Ovary (tissue), 9 donors: ENCODE data around the gene KLC1. TPM values are rescaled to one million over a fixed set of nuclear protein-coding genes. Genes with fewer than 3 reads are reported as not detected.

ENCODE experiments used
- DNase-seq, 5 donors: peaks; one replicate each; pipeline ENCODE4 v3.0.0-alpha.2; 2019 to 2020
- H3K27ac ChIP-seq, 2 donors: fragments of 200-600 bp; one replicate each; pipeline versions ENCODE4 v1.5.1 to v1.8.0; 2019 to 2022
- H3K27me3 ChIP-seq: fragments of 200-600 bp; one replicate; pipeline ENCODE4 v1.8.0; 2022
- H3K36me3 ChIP-seq: fragments of 200-600 bp; sonication (generic); one replicate; pipeline ENCODE4 v1.5.1; 2019
- H3K4me1 ChIP-seq: one replicate; pipeline ENCODE4 v1.8.1; 2013; ENCODE audit warnings: mild to moderate bottlenecking, moderate library complexity; ENCODE audit not compliant: insufficient read depth
- H3K4me3 ChIP-seq: fragments of 200-600 bp; sonication (generic); one replicate; pipeline ENCODE4 v1.5.1; 2017
- H3K9me3 ChIP-seq, 2 donors: fragments of 200-600 bp in 1 of 2; sonication (generic) in 1 of 2; one replicate each; pipeline versions ENCODE4 v1.5.1 to v1.8.1; 2013 to 2019; ENCODE audit warnings: mild to moderate bottlenecking in 1 of 2, moderate library complexity in 1 of 2
- CTCF ChIP-seq, 3 donors: fragments of 450-650 bp in 2 of 3; fragments of 200-600 bp in 1 of 3; IDR thresholded peaks; one replicate each; pipeline versions ENCODE4 v1.5.1 to v1.8.0; 2016 to 2022; ENCODE audit warnings: antibody characterized with exemption in 3 of 3, mild to moderate bottlenecking in 1 of 3
- EP300 ChIP-seq: sonication (generic); formaldehyde crosslinking; IDR thresholded peaks from one replicate; pipeline ENCODE4 v1.6.1; 2017; ENCODE audit warnings: antibody characterized with exemption
- POLR2A ChIP-seq: fragments of 450-650 bp; IDR thresholded peaks from one replicate; pipeline ENCODE4 v1.6.1; 2017; ENCODE audit warnings: antibody characterized with exemption, mild to moderate bottlenecking, moderate library complexity
- WGBS, 3 donors: extraction: QIAGEN DNeasy Blood & Tissue Kit in 1 of 3; methylation state at CpG; one replicate each; pipeline versions ENCODE4 v1.1.5 to v1.1.7; 2013 to 2017; 5-methylcytosine and 5-hydroxymethylcytosine counted together
- intact Hi-C, 4 donors: fragments of 100-400 bp; cut with DNase I; formaldehyde crosslinking; loops; one replicate each; pipeline versions ENCODE4 v1.11.0 to v1.15.1; 2022 to 2023
- polyA plus RNA-seq, 2 donors: library from polyadenylated mRNA; stranded (reverse); fragments of 200-250 nt in 1 of 2; fragments of 350-450 nt in 1 of 2; fragmentation: Illumina TruSeq in 1 of 2; extraction: RNeasy Lipid Tissue Mini Kit (QIAGEN cat#74804) in 1 of 2; gene quantifications; one replicate each; pipeline ENCODE4 v1.2.3, GENCODE V29; 2013 to 2014
- total RNA-seq, 7 donors: library from RNA; depleted of rRNA in 2 of 7; stranded (reverse); fragments of >200 nt in 2 of 7; fragmentation: NEBNext Ultra II Directional in 3 of 7; extraction: Animal tissue kit (Norgen Biotek cat#: 25700) in 3 of 7; gene quantifications; one replicate each; pipeline versions ENCODE4 v1.1.0 to v1.2.4, GENCODE V29; 2016 to 2023
- donor health status: DM: no; HTN: no; CAD: no; lungs with moderate emphysema.
- donor health status: DM: no; HTN: no; CAD: no.
- donor health status: Bipolar disorder and iron deficiency.
- donor health status: DM: yes; HTN: yes; CAD: no.
- donor health status: DM: no; HTN: no; CAD: no.
- donor health status: DM: yes; HTN: yes; CAD: no.

Gene KLC1
- total and polyA plus RNA-seq, 9 donors = 80.0 to 191 (median 149) TPM

GRCh38 chr14:103741876-103742275 lies 112.9 kb downstream of the KLC1 start:
- TF ChIP-seq EP300 (no peak), CTCF (IDR thresholded peaks at IDR 0.05) (no peak), POLR2A (no peak)
- intact Hi-C loops = loop anchor here in 1 of 4 donors (5.0 kb wide), 1 partner anchor 310 kb away; no protein-coding TSS in a partner anchor
- no peak overlapping the region for H3K4me3 ChIP-seq
- peaks cover 20% of the 10 kb centered on the region for H3K4me1 ChIP-seq
- H3K36me3 ChIP-seq = no peaks in the 10 kb centered on the region
- H3K27me3 ChIP-seq = no peaks in the 10 kb centered on the region
- WGBS, 3 donors = 46 to 65% (median 47%) methylated on average over 9 of the region's 9 CpGs
- peak overlapping the region in 1 of 2 donors; percentile 34 for H3K27ac ChIP-seq
- H3K9me3 ChIP-seq = no peaks in the 10 kb centered on the region
- peak in 1 of 5 donors; percentile 52 for DNase-seq

GRCh38 chr14:103742499-103743255 lies 113.7 kb downstream of the KLC1 start:
- no peaks in the 10 kb centered on the region for H3K27me3 ChIP-seq
- intact Hi-C loops = loop anchor here in 1 of 4 donors (5.0 kb wide), 1 partner anchor 310 kb away; no protein-coding TSS in a partner anchor
- no peaks in the 10 kb centered on the region for H3K9me3 ChIP-seq
- no peak overlapping the region for H3K4me3 ChIP-seq
- peaks cover 14% of the 10 kb centered on the region for H3K4me1 ChIP-seq
- WGBS, 3 donors = 89 to 91% (median 90%) methylated on average over 14 of the region's 14 CpGs
- no peak overlapping the region for H3K27ac ChIP-seq
- TF ChIP-seq CTCF (IDR thresholded peaks at IDR 0.05) (no peak), EP300 (no peak), POLR2A (no peak)
- DNase-seq = no peak
- H3K36me3 ChIP-seq = no peaks in the 10 kb centered on the region

GRCh38 chr14:103743691-103744090 lies 114.7 kb downstream of the KLC1 start:
- Histone ChIP-seq H3K4me1 (peaks cover 14% of the 10 kb centered on the region), H3K27ac (no peak overlapping the region), H3K36me3 (no peaks in the 10 kb centered on the region), H3K9me3 (no peaks in the 10 kb centered on the region), H3K4me3 (no peak overlapping the region), H3K27me3 (no peaks in the 10 kb centered on the region)
- 85 to 89% (median 88%) methylated on average over 15 of the region's 15 CpGs for WGBS, 3 donors
- DNase-seq = no peak
- intact Hi-C loops = loop anchor here in 1 of 4 donors (5.0 kb wide), 1 partner anchor 311 kb away; no protein-coding TSS in a partner anchor
- TF ChIP-seq EP300 (no peak), POLR2A (no peak), CTCF (IDR thresholded peaks at IDR 0.05) (no peak)

GRCh38 chr14:103744621-103745395 lies 115.8 kb downstream of the KLC1 start:
- H3K4me1 ChIP-seq = peaks cover 14% of the 10 kb centered on the region
- no peak overlapping the region for H3K4me3 ChIP-seq
- H3K9me3 ChIP-seq = no peaks in the 10 kb centered on the region
- no peaks in the 10 kb centered on the region for H3K27me3 ChIP-seq
- intact Hi-C loops = loop anchor here in 1 of 4 donors (5.0 kb wide), 1 partner anchor 313 kb away; no protein-coding TSS in a partner anchor
- no peak overlapping the region for H3K27ac ChIP-seq
- H3K36me3 ChIP-seq = no peaks in the 10 kb centered on the region
- no peak for DNase-seq
- no peak for TF ChIP-seq EP300
- no peak for TF ChIP-seq CTCF (IDR thresholded peaks at IDR 0.05)
- no peak for TF ChIP-seq POLR2A
- 83 to 87% (median 87%) methylated on average over 15 of the region's 15 CpGs for WGBS, 3 donors
